GM18873 (cell line): ENCODE measurements around the gene SYK.
"Not testable (repeated sequence)": the region's sequence is repeated elsewhere in the genome, so short reads cannot be mapped to it uniquely, and the experiment has no call there.

Experiments used
- ATAC-seq: cut with Tn5 transposase; IDR thresholded peaks from one replicate; pipeline ENCODE4 v1.9.1; 2021; ENCODE audit warnings: mild to moderate bottlenecking, moderate library complexity, moderate number of reproducible peaks; ENCODE audit not compliant: unreplicated experiment, low FRiP score

SYK gene

DNA sequence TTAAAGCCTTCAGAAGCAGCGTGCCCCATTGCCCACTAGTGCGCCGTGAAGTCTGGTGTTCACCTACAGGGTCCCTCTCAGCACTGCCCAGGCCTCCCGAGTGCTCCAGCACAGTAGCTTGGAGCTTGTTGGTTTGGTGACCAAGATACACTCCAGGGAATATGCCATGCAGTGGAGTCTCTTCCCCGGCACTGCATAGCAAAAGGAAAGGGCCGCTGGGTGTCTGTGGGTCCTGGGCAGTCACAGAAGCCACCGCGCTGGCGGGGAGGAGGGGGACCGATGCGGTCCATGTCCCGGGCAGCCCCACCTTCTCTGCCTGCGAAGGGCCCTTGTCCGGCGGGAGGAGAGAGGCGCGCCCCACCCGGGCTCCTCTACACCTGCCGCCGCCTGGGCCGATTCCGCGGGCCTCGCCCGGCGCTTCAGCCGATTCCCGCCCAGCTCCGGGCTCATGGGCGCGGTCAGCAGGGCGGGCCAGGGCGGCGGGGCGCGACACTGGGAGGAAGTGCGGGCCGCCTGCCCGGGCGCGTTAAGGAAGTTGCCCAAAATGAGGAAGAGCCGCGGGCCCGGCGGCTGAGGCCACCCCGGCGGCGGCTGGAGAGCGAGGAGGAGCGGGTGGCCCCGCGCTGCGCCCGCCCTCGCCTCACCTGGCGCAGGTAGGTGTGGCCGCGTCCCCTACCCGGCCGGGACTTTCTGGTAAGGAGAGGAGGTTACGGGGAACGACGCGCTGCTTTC, at the start of gene SYK:
Gene SYK, plus strand, starts transcription at position 579 of the 732 bp plus-strand sequence. CDS start 42,080 bp downstream, outside the sequence.
- ATAC-seq = peak; percentile 37

GRCh38 chr9:90755514-90756371, 45.9 kb upstream of the SYK start:
- not testable (repeated sequence) for ATAC-seq

DNA sequence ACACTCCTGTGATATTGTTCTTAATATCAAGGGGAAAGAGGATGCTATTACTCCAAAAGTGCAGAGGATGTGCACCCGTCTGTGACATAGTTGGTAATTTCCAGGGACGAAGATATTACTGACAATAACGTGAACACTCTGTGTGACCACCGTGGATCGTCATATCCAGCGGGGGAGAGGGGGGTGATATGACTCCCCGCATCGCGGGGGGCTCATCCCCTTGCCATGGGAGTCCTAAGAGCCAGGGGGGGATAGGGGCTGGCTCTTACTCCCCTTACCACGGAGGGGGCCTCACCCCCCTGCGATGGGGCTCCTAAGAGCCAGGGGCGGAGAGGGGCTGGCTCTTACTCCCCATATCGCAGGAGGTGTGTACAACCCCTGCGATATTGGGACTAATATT, 41.0 kb upstream of the SYK start:
- not testable (repeated sequence) for ATAC-seq

GRCh38 chr9:90766731-90767130, 34.9 kb upstream of the SYK start:
- ATAC-seq = no peak

GRCh38 chr9:90767523-90768100, 34.0 kb upstream of the SYK start:
- ATAC-seq = no peak

- ATAC-seq = no peak
Measured at GRCh38 chr9:90770182-90770738, 31.4 kb upstream of the SYK start.

GRCh38 chr9:90770927-90771326, 30.7 kb upstream of the SYK start:
- ATAC-seq = no peak

DNA sequence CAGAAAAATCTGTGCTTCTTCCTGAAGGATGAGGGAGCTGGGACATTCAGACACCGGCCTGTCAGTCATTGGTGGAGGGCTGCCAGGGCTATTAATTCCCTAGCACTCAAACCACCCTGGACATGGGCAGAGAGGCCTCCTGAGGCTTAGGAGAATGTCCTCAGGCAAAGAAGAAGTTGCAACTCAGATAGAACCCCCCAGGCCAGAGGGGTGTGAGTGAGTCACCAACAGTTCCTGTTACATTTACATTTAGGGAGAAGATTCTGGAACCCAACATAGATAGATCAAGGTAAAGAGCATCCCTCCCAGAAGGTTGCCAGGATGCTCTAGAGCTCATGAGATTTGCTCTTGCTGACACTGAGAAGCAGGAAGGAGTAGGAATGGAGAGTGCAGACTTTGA, 29.2 kb upstream of the SYK start:
- no peak for ATAC-seq

DNA sequence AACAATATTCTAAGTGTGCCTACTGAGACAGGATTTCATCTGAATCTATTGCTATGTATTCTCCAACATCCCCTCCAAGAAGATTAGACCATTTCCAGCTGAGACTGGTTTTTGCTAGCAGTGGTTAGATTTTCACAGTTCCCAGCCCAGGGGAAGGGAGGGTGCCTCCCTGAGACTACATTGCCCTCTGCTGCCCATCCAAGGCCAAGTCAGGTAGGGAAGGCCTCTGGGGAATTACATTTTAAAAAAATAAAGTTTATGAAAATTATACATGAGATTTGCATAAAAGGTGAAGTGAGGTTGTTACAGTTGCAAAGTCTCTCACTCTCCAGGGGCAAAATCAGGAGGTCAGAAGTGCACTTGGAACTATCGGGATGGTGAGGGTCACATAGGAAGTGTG, 28.0 kb upstream of the SYK start:
- ATAC-seq = no peak

GRCh38 chr9:90774071-90774470, 27.5 kb upstream of the SYK start:
- ATAC-seq = no peak

DNA sequence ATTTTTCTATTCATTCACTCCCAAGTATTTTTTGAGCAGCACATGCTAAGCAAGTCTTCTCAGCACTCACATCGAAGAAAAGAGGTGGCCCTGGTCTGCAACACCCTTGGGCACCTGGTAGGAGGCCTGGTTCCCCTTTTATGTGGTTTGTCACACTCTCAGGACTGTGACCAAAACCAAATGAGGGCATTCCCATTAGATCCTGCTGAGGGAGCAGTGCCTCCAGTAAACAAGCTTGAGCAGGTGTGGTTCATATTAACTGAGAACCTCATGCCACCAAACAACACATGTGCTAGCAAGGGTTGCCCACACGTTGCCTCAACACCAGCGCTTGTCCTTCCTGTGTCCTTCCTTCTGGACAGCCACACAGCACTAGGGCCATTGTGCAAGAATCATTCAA, 26.9 kb upstream of the SYK start:
- peak; percentile 81 for ATAC-seq

DNA sequence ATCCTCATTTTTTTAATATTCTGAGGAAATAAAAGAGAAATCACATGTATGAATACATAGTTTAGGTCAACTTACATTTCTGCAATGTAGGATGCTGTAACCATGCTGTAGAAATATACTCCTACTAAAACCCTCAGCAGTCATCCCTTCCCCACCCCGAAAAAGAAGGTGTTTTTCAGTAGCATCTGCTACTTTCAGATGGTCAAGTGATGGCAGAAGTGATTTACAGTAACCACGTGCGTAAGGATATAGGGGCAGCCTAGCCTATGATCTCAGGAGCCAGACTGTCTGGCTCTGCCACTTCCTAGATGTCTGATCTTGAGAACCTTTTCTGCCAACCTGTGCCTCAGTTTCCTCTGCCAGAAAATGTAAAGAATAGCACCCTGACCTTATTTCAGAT, 26.0 kb upstream of the SYK start:
- peak; percentile 28 for ATAC-seq

DNA sequence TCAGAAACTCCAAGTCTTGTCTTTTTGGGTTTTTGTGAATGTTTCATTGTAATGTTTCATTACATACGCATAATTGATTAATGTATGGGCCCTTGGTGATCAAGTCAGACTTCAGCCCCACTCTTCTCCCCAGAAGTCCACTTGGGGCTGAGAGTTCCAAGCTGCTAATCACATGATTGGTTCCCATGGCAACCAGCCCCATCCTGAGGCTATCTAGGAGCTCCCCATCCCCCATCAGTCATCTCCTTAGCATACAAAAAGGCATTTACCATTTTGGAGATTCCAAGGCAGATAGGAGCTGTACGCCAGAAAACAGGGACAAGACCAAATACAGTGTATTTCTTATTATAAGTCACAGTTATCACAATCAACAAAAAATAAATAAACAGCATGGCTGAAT, 22.9 kb upstream of the SYK start:
- no peak for ATAC-seq

DNA sequence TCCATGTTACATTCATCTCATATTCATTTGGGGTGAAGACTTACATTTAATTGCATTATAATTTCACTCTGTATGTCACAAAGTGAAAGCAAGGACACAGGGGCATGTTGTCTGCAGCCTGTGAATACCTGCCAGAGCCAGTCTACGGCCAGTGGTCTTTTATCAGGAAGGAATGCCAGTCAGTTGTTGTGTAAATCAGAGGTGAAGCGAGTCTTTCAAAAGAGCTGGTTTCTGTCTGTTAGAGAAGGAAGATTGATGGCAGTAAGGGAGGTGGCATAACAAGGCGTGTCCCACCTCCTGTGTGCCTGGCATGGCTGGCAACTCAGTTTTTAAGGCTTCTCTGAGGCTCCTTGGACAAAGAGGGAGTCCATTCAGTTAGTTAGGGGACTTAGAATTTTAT, 18.1 kb upstream of the SYK start:
- ATAC-seq = no peak

DNA sequence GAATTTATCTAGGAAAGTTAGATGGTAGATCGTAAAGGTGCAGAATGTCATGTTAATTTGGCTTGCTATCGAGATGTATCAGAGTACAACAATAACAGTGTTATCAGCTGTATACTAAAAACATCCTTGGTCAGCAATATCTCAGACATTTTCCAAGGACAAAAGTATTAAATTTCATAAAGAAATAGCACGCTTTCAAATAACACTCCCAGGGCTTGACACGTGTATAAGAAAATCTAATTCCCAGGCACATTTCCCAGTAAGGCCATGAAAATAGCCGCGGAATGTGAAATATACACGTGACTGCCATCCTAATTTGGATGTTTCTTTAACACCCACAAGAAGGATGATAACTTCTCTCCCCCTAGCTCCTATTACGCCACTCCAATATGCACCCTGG, 17.7 kb upstream of the SYK start:
- ATAC-seq = no peak

GRCh38 chr9:90787771-90788460, 13.7 kb upstream of the SYK start:
- no peak for ATAC-seq

GRCh38 chr9:90788527-90788926, 13.1 kb upstream of the SYK start:
- ATAC-seq = not testable (repeated sequence)

- no peak for ATAC-seq
Measured at GRCh38 chr9:90789408-90789807, 12.2 kb upstream of the SYK start.

- ATAC-seq = no peak
Measured at GRCh38 chr9:90789862-90790261, 11.8 kb upstream of the SYK start.

GRCh38 chr9:90793024-90793423, 8.6 kb upstream of the SYK start:
- ATAC-seq = not testable (repeated sequence)
